NB4 (cell line): ENCODE results near the gene METTL24.

ENCODE experiments used
- POLR2A ChIP-seq: IDR thresholded peaks from 2 replicates; pipeline ENCODE4 v1.6.1; 2011; ENCODE audit warnings: mild to moderate bottlenecking; ENCODE audit not compliant: insufficient read length; ENCODE audit errors: extremely low read depth
- TF ChIP-seq, protein P1 (sequence below): IDR thresholded peaks from one replicate; pipeline ENCODE4 v1.5.1; 2012; ENCODE audit warnings: low read depth, low read length

DNA sequence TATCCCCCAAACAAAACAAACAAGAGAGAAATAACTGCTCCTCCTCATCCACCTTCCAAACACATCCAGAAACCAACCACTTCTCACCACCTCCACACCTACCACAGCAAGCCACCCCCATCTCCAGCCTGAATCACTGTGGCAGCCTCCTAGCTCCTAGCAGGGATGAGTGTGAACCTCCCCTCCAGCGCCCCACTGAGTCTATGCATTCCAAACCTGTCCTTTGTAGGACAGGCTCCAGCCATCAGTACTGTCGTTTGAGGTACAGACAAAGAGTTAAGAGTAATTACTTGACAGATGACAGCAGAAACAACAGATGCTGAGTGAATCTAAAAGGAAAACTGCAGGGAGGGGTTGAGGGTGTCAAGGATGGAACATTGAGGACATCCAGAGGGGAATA lies 2.4 kb downstream of the METTL24 start:
- TF ChIP-seq, protein P1, sequence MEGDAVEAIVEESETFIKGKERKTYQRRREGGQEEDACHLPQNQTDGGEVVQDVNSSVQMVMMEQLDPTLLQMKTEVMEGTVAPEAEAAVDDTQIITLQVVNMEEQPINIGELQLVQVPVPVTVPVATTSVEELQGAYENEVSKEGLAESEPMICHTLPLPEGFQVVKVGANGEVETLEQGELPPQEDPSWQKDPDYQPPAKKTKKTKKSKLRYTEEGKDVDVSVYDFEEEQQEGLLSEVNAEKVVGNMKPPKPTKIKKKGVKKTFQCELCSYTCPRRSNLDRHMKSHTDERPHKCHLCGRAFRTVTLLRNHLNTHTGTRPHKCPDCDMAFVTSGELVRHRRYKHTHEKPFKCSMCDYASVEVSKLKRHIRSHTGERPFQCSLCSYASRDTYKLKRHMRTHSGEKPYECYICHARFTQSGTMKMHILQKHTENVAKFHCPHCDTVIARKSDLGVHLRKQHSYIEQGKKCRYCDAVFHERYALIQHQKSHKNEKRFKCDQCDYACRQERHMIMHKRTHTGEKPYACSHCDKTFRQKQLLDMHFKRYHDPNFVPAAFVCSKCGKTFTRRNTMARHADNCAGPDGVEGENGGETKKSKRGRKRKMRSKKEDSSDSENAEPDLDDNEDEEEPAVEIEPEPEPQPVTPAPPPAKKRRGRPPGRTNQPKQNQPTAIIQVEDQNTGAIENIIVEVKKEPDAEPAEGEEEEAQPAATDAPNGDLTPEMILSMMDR = no peak
- TF ChIP-seq POLR2A = no peak
